K562 (cell line): ENCODE results near the gene BRICD5. TPM values are rescaled to one million over a fixed set of nuclear protein-coding genes. Genes with fewer than 3 reads are reported as not detected.

Experiments
- ATAC-seq: fragments of 200-7000 bp; cut with Tn5 transposase; 3 replicates; pipeline ENCODE4 v1.9.1; 2020; ENCODE audit warnings: moderate library complexity
- BruUV-seq: library from RNA; stranded (reverse); fragments of 400-500 nt; replicated peaks from 2 replicates; lab custom pipeline; 2021; lab: Mats Ljungman, UMichigan
- CTCF ChIA-PET: fragments of 300-600 bp; formaldehyde crosslinking; extraction: SDS; loops from one replicate; lab custom pipeline; 2021; ENCODE audit warnings: low intra/inter-chr PET ratio; lab: Yijun Ruan, JAX
- POLR2A ChIA-PET: fragments of 300-600, 350-650 bp; sonication (Branson Sonifier 250); formaldehyde crosslinking; extraction: SDS; loops from one replicate; lab custom pipeline; 2021; ENCODE audit warnings: antibody characterized with exemption, inconsistent platforms; lab: Yijun Ruan, JAX
- DNase-seq, 4 experiments: peaks; one replicate each; pipeline versions ENCODE4 v3.0.0 to v3.0.0-alpha.2; 2011 to 2018; ENCODE audit warnings: low spot score in 3 of 4, mixed read lengths in 3 of 4; ENCODE audit errors: extremely low read depth in 1 of 4
- FAIRE-seq: peaks from 2 replicates; lab custom pipeline; 2011; peaks lifted over from hg19 to GRCh38; lab: Jason Lieb, UNC
- H2AFZ ChIP-seq: 2 replicates; pipeline ENCODE4 v1.6.0; 2011; ENCODE audit warnings: low read depth, low read length, control low read depth, inconsistent platforms
- H3K27ac ChIP-seq: fragments of 200-600 bp; 3 replicates; pipeline ENCODE4 v1.8.0; 2011; ENCODE audit warnings: low read depth, mild to moderate bottlenecking, control low read depth, inconsistent platforms, low read length, moderate library complexity, mixed read lengths; ENCODE audit errors: extremely low read depth
- H3K27me3 ChIP-seq, 2 experiments: fragments of 300-600 bp in 1 of 2; 2 replicates in 1 of 2; 3 replicates in 1 of 2; pipeline versions ENCODE4 v1.6.0 to v1.8.0; 2011; ENCODE audit warnings: inconsistent platforms in 2 of 2, low read length in 2 of 2, mild to moderate bottlenecking in 1 of 2, mixed read lengths in 1 of 2, moderate library complexity in 1 of 2; ENCODE audit not compliant: control insufficient read depth in 2 of 2, insufficient read depth in 2 of 2
- H3K36me3 ChIP-seq: fragments of 300-600 bp; 3 replicates; pipeline ENCODE4 v1.8.0; 2011; ENCODE audit warnings: mild to moderate bottlenecking, low read length, inconsistent platforms; ENCODE audit not compliant: control insufficient read depth, insufficient read depth
- H3K4me1 ChIP-seq, 2 experiments: fragments of 200-600 bp in 1 of 2; replicated peaks in 1 of 2; 2 replicates in 1 of 2; 3 replicates in 1 of 2; pipeline versions ENCODE4 v1.5.1 to v1.8.0; 2011; ENCODE audit warnings: inconsistent platforms in 2 of 2, low read length in 2 of 2, mild to moderate bottlenecking in 1 of 2, mixed read lengths in 1 of 2, moderate library complexity in 1 of 2; ENCODE audit not compliant: control insufficient read depth in 2 of 2, insufficient read depth in 2 of 2
- H3K4me2 ChIP-seq: 2 replicates; pipeline ENCODE4 v1.6.1; 2011; ENCODE audit warnings: low read length, control low read depth, inconsistent platforms, mixed read lengths; ENCODE audit not compliant: insufficient read depth
- H3K4me3 ChIP-seq: fragments of 200-600 bp; sonication (generic), shearing (Covaris generic); 2 replicates; pipeline ENCODE4 v1.5.1; 2016; ENCODE audit warnings: control low read depth, inconsistent platforms
- H3K79me2 ChIP-seq: fragments of 200-600 bp; 3 replicates; pipeline ENCODE4 v1.8.0; 2011; ENCODE audit warnings: low read length, inconsistent platforms; ENCODE audit not compliant: control insufficient read depth, insufficient read depth
- H3K9ac ChIP-seq, 2 experiments: 2 replicates each; pipeline versions ENCODE4 v1.6.0 to v1.6.1; 2011; ENCODE audit warnings: low read depth in 2 of 2, low read length in 2 of 2, control low read depth in 1 of 2, inconsistent platforms in 1 of 2, mild to moderate bottlenecking in 1 of 2, mixed read lengths in 1 of 2; ENCODE audit not compliant: insufficient read depth in 1 of 2
- H3K9me1 ChIP-seq: one replicate; pipeline ENCODE4 v1.6.0; 2011; ENCODE audit warnings: inconsistent platforms, mild to moderate bottlenecking, low read length, moderate library complexity; ENCODE audit not compliant: control insufficient read depth, insufficient read depth
- H3K9me3 ChIP-seq: replicated peaks from 2 replicates; pipeline ENCODE4 v1.5.1; 2011; ENCODE audit warnings: low read depth, low read length, inconsistent platforms; ENCODE audit not compliant: control insufficient read depth, insufficient read depth
- H4K20me1 ChIP-seq: replicated peaks from 2 replicates; pipeline ENCODE4 v1.6.1; 2011; ENCODE audit warnings: low read length, inconsistent platforms, mixed read lengths; ENCODE audit not compliant: control insufficient read depth, insufficient read depth
- BDP1 ChIP-seq: IDR thresholded peaks from 3 replicates; pipeline ENCODE4 v1.6.1; 2011; ENCODE audit not compliant: insufficient read length, insufficient read depth
- CEBPB ChIP-seq: fragments of 450-650 bp; IDR thresholded peaks from 2 replicates; pipeline ENCODE4 v1.6.1; 2016; ENCODE audit warnings: missing genetic modification characterization, missing compliant biosample characterization
- GABPB1 ChIP-seq: sonication (generic); formaldehyde crosslinking; IDR thresholded peaks from 2 replicates; pipeline ENCODE4 v1.8.0; 2022; ENCODE audit warnings: mild to moderate bottlenecking, missing genetic modification reagents
- HNRNPL ChIP-seq: fragments of 200-400 bp; formaldehyde crosslinking; IDR thresholded peaks from 2 replicates; pipeline ENCODE4 v1.6.1; 2017; ENCODE audit warnings: low read depth, mild to moderate bottlenecking, low read length
- KLF13 ChIP-seq: fragments of 450-650 bp; IDR thresholded peaks from 2 replicates; pipeline ENCODE4 v1.6.1; 2016; ENCODE audit warnings: missing genetic modification characterization, low read depth, mild to moderate bottlenecking, missing compliant biosample characterization, moderate library complexity, borderline replicate concordance
- RBFOX2 ChIP-seq: fragments of 200-400 bp; formaldehyde crosslinking; IDR thresholded peaks from 2 replicates; pipeline ENCODE4 v1.6.1; 2017; ENCODE audit warnings: low read depth, mild to moderate bottlenecking, low read length, moderate library complexity
- STAT6 ChIP-seq: sonication (generic); formaldehyde crosslinking; IDR thresholded peaks from 2 replicates; pipeline ENCODE4 v1.8.1; 2023; ENCODE audit warnings: mild to moderate bottlenecking, missing genetic modification reagents
- ZFP1 ChIP-seq: fragments of 450-650 bp; formaldehyde crosslinking; IDR thresholded peaks from 2 replicates; pipeline ENCODE4 v1.4.0; 2020; ENCODE audit warnings: mild to moderate bottlenecking, mixed read lengths
- ZKSCAN3 ChIP-seq: fragments of 250-450 bp; sonication (Bioruptor Pico); IDR thresholded peaks from 2 replicates; pipeline ENCODE4 v1.4.0; 2020
- ZKSCAN8 ChIP-seq: fragments of 200-800 bp; sonication (Bioruptor generic); IDR thresholded peaks from 2 replicates; pipeline ENCODE4 v1.6.1; 2016; ENCODE audit warnings: missing genetic modification characterization, missing compliant biosample characterization
- WGBS: fragments of 100-300 bp; shearing (Covaris generic); methylation state at CpG from one replicate; pipeline ENCODE4 v1.1.6; 2016; ENCODE audit warnings: low coverage, mixed read lengths; ENCODE audit not compliant: insufficient coverage; ENCODE audit errors: missing lambda C conversion rate; 5-methylcytosine and 5-hydroxymethylcytosine counted together
- in situ Hi-C: fragments of 300-500 bp; cut with MboI; formaldehyde crosslinking; loops from 4 replicates; pipeline ENCODE4 v1.15.0; 2018; ENCODE audit warnings: inconsistent platforms, mixed read lengths
- intact Hi-C: fragments of 100-400 bp; cut with micrococcal nuclease; formaldehyde crosslinking; loops from 2 replicates; pipeline ENCODE4 v1.14.2; 2022
- polyA plus RNA-seq, 8 experiments: library from polyadenylated mRNA; depleted of rRNA in 4 of 8; stranded (reverse) in 5 of 8; unstranded in 3 of 8; fragments of >200 nt; fragmentation: Nextera tagmentation in 2 of 8; fragmentation: Illumina TruSeq in 1 of 8; extraction: Ambion mirVana in 2 of 8; extraction: Trizol in 1 of 8; gene quantifications; 2 replicates each; pipeline versions ENCODE4 v1.2.1 to v1.2.3, GENCODE V29; 2011 to 2014; ENCODE audit warnings: inconsistent platforms in 1 of 8, missing spikeins in 1 of 8
- total RNA-seq, 7 experiments: library from RNA; depleted of rRNA in 6 of 7; stranded (reverse); fragments of >200 nt in 6 of 7; fragmentation: Illumina TruSeq in 2 of 7; extraction: Trizol in 2 of 7; gene quantifications; 2 replicates each; pipeline versions ENCODE4 v1.2.1 to v1.2.3, GENCODE V29; 2011 to 2021; ENCODE audit warnings: low replicate concordance in 1 of 7

BRICD5 gene
- total and polyA plus RNA-seq, 9 of the 15 experiments (the other 6 are each of a cell fraction or from before 2014, with no cell fraction given), result 0.24 to 15.1 (median 2.4) TPM; not detected in 1

- no peak for FAIRE-seq
- no peak for DNase-seq
- BruUV-seq, result no TSS peak
- Histone ChIP-seq H3K27ac (no peak overlapping the region), H3K9me1 (no peaks in the 10 kb centered on the region), H3K36me3 (peaks cover 69% of the 10 kb centered on the region; the same call in 1 of the 3 replicates), H4K20me1 (no peaks in the 10 kb centered on the region; the same call in 1 of the 2 replicates), H3K4me3 (no peak overlapping the region), H3K4me1 (peaks cover 0 to 65% of the 10 kb centered on the region in 2 experiments; a peak in 2 of 5 replicates), H3K4me2 (no peak overlapping the region), H3K9me3 (no peaks in the 10 kb centered on the region), H3K9ac (peak overlapping the region in 1 of 2 experiments; percentile 20; a peak in 1 of 4 replicates), H3K79me2 (no peaks in the 10 kb centered on the region), H3K27me3 (no peaks in the 10 kb centered on the region), H2AFZ (no peak overlapping the region)
- WGBS, result 89% methylated on average over 19 of the region's 21 CpGs
- intact Hi-C loops (no loop called here), in situ Hi-C loops (no loop called here)
- CTCF ChIA-PET, result no interaction called here
- ATAC-seq, result no peak
- POLR2A ChIA-PET, result interaction anchor here (0.5 to 4.3 kb wide), 4 partner anchors 12 to 142 kb away, joined by 3 to 27 read pairs (median 4); partner anchors contain the start of gene TRAF7
- TF ChIP-seq GABPB1 (CRISPR knock-in tag), result no peak
- peak; percentile 58 for TF ChIP-seq CEBPB (tag)
These were observed 36.1 kb downstream of the BRICD5 start for GRCh38 chr16:2174396-2175131.

DNA sequence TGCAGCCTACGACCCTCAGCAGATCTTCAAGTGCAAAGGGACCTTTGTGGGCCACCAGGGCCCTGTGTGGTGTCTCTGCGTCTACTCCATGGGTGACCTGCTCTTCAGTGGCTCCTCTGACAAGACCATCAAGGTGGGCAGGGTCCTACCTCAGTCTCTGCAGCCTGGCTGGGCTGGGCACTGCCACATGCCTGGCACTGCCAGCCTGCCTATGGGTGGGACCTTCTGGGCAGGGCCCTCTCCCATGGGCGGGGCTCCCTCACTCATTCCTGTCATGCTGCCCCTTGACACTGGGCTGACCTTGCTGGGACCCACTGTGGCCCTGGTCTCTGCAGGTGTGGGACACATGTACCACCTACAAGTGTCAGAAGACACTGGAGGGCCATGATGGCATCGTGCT, 36.7 kb downstream of the BRICD5 start:
- CTCF ChIA-PET, result no interaction called here
- Histone ChIP-seq H3K27ac (no peak overlapping the region), H4K20me1 (no peaks in the 10 kb centered on the region; the same call in 1 of the 2 replicates), H3K4me1 (peaks cover 0 to 60% of the 10 kb centered on the region in 2 experiments; a peak in 2 of 5 replicates), H2AFZ (no peak overlapping the region), H3K9me3 (no peaks in the 10 kb centered on the region), H3K27me3 (no peaks in the 10 kb centered on the region), H3K9ac (peak overlapping the region in 1 of 2 experiments; percentile 20; a peak in 1 of 4 replicates), H3K4me3 (no peak overlapping the region), H3K36me3 (peaks cover 75% of the 10 kb centered on the region; the same call in 1 of the 3 replicates), H3K79me2 (no peaks in the 10 kb centered on the region), H3K9me1 (no peaks in the 10 kb centered on the region), H3K4me2 (no peak overlapping the region)
- in situ Hi-C loops (no loop called here), intact Hi-C loops (no loop called here)
- WGBS, result 89% methylated on average over 4 of the region's 4 CpGs
- FAIRE-seq (no peak), ATAC-seq (no peak), DNase-seq (no peak)
- 0 out of 2 replicates have a peak, but pooled peaks have one; percentile 42 for TF ChIP-seq HNRNPL
- no peak for TF ChIP-seq KLF13 (tag)
- TF ChIP-seq ZKSCAN8 (CRISPR knock-in tag), result no peak
- no peak for TF ChIP-seq ZKSCAN3 (CRISPR knock-in tag)
- TF ChIP-seq ZFP1, result no peak
- peak; percentile 39; the same call in 1 of the 2 replicates for TF ChIP-seq RBFOX2
- no peak for TF ChIP-seq STAT6 (CRISPR knock-in tag)
- TF ChIP-seq BDP1, result no peak
- no TSS peak for BruUV-seq
- POLR2A ChIA-PET, result interaction anchor here (4.3 kb wide), 1 partner anchor 19 kb away, joined by 27 read pairs; the partner anchor contains the start of gene TRAF7
